CD4-positive, alpha-beta T cell treated with Interferon alpha-2 for 1 hour (primary cell): Measurements from ENCODE around the gene AP3B1.
"Not testable (repeated sequence)": the region's sequence is repeated elsewhere in the genome, so short reads cannot be mapped to it uniquely, and the experiment has no call there.

ENCODE experiments used
- DNase-seq, 2 donors: peaks; one replicate each; pipeline ENCODE4 v3.0.0-alpha.2; 2020 to 2022

AP3B1 gene

DNA sequence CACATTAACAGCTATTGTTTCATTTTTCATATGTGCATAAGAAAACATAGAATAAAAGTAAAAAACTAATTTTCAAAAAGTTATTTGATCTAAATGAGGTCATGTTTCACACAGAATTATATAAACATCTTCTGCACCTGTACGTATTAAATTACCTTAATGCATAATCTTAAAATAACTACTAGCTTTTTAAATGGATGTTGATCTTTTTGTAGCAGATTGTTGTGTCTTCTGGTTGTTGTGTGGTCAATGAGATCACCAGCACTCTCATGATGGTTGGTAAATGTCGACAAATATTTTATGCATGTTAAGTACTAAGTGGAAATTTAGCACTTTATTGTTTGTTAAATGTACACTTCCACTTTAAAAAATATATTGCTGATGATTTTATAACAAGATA lies 162.0 kb downstream of the AP3B1 start:
- DNase-seq: no peak

DNA sequence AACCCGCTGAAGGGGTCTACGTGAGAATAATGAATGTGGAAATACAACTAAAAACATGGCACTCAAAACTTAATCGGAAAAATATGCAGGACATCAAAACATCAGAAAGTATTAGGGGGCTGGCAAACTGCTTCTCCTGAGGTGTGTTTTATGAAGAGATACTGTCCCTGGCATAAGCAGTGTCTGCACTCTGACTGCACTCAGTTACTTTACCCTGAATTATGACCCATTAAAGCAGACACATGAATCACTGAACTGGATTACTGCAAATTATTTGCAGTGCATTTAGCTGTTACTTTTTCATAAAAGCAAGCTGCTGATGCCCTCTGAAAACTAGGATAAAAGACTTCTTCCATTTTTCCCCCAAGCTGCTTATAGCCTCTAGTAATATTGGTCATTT lies 164.9 kb downstream of the AP3B1 start:
- DNase-seq: no peak

DNA sequence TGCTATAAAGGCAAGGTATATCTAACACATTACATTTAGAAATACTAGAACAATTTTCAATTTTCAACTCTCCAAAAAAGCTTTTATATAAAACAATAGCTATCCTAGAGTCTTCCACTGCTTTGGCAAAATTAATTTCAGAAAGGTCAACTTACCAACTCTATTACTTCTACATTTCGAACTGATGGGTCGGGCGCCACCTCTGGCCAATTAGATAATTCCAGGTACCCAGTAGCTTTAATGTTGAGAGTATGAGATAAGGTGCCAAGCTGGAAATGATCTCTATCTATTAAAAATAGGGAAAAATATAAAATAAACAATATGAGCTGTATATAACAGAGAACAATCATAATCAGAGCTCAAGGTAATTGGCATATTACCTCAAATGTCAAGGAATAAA lies 166.6 kb downstream of the AP3B1 start:
- no peak for DNase-seq

DNA sequence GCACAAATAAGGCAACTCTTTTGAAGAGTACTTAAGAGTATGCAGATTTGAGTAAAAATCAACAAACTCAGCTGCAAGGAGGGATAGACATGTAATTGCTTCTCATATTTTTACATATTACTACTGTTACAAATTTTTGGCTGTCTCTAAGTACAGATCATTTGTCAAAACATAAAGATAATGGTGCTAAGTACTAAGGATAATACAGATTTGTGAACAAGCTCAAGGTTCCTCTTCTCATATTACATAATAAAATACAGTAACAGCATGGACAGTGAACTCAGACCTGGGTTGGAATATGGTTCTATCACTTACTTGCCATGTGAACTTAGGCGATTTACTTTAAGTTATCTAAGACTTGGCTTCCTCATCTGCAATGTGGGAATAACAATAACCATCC lies 168.0 kb downstream of the AP3B1 start:
- DNase-seq: no peak

DNA sequence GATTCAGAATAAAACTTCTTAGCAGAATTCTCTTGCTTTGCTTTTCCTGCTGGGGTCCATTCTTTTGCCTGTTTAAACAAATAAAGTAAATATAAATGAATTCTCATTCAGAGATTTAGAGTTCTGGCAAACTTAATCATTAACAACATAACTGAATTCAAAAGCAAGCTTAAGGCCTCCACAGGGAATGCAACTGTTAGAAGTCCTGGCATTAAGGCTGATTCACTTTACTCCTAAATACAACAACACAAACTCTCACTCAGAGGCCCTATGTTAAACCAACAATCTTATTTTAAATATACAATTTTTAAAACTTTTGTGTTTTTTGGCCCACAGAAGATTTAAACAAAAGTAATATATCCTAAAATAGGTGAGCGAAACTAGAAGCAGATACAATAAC lies 178.3 kb downstream of the AP3B1 start:
- no peak for DNase-seq

DNA sequence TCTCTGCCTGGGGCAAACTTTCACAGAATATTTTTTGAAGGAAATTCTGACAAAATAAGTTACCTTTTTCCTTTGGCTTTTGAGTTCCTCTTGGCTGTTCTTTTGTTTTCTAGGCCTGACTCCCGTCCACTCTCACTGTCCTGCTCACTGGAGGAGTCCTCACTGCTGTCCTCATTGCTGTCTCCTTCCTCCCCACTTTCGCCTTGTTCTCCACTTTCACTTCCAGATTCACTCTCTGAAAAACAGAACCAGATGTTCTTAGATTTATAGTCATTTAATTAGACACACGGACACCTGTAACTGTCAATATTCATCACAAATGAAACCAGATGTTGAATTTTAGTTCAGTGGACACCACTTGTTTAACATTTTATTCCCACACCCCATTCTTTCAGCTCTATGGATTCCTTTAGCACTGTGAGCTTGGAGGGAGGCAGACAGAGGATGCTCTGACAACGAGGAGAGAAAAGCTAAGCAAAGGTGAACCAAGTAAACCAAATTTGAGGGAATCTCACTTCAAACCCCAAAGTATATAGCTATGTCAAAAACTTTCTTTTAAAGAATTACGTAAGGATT lies 180.7 kb downstream of the AP3B1 start:
- DNase-seq: peak in 1 of 2 donors; percentile 4

DNA sequence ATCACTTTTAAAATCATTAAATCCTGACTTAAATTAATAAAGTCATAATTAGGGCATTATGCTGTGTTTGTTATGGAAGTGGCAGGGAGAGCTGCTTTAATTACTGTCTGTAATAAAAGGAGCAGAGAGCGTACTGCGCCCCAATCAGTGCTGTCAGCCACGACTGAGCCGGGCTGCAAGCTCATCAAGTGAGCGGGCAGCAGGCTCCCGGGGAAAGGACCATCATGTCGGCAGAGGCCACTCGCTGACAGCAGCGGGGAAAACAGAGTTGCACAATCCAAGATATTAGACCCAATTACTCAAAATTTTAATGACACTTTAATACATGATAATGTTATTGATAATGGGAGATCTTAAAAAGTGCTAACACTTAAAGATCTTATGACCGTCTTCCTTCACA lies 181.6 kb downstream of the AP3B1 start:
- no peak for DNase-seq

DNA sequence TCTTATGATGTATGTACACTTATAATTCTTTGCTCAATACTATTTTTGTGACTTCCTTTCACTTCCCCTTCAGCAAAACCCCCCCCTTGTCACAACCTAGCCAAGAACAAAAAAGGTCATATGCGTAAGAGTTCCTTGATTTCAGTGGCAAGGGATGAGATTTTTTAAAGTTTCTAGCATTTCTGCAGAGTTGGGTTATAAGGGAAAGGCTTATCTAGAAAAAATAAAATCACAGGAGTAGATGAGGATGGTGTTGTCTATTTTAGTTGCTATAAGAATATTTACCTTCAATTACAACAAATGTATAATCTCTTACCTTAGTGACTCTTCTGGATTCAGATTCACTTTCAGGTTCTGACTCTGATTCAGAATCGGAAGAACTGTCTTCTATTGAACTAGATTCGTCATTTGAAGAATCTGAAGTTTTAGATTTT lies 184.6 kb downstream of the AP3B1 start:
- DNase-seq: no peak

DNA sequence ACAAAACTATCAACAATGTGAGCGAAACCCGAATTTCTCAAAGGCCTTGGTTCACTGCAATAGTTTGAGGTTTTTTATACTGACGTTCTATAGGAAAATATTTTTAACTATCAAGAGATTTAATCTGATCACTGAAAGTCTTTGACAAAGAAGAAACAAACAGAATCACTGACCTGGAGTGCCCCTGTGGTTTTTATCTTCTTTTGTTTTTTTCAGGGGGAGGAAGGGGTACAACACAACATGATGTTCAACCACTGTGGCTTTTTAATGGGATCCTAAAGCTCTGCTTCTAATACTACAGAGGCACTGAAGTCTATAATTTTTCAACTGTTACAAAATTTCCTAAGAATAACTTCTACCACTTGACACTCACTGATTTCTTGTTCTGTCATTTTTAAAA lies 185.9 kb downstream of the AP3B1 start:
- no peak for DNase-seq

DNA sequence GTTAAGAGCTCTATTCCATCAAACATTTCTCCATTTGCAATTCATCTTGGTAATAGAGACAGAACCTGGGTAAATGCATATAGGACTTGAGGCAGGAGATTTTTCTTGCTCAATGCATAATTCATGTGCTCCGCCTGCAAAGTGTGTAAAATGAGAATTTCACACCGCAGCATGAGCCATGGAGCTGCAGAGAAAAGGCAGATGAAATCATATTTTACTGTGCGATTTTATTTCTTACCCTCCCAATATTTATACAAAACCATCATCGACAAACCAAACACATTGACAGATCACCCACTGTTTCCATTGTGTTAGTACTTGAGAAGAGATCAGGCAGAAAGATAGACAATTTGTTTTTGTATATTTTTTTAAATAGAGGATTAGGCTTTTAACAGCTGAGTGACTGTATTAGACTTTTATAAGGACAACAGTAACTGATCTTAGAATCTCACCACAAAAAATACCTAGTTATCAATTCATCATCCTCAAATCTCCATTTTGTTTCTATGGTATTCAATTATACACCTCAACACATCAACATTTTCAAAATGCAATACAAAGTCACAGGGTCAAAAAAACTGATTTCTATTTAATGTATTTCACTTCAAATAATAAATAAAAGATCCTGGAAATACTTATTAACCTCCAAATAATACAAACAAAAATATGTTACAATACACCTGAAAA lies 191.1 kb downstream of the AP3B1 start:
- DNase-seq: no peak

DNA sequence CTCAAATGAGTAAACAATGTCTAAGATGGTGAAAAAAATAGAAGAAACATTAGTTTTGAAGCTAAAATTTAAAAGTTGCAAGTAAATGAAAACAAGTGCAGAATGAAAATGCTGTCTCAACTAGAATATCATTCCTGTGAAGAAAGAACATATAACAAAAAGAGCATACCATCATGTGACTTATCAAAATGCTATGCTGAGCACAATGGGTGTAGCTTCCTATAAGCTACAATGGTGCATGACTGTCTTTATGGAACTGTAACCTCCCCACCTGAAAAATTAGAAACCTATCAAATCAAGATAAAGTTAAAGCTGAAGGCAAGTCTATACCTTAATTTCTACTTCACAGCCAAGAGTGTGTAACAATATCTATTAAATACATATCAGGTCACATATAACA lies 192.0 kb downstream of the AP3B1 start:
- DNase-seq: no peak

DNA sequence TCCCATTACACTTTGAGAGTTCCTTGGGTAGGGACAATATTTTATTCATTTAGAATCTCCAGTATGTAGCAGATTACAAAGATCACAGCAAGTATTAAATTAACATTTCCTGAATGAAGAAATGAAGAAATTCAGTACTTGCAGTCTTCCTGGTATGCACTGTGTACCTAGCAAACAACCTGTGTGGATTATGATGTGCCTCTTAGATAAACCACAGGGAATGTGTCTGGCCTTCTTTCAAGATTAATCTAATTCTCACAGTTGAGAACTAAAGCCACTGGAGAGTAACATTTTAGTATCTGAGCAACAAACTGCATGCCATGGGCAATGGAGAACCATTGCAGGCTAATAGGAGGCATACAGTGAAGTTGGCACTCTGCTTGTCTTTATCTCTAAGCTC lies 199.4 kb downstream of the AP3B1 start:
- no peak for DNase-seq

DNA sequence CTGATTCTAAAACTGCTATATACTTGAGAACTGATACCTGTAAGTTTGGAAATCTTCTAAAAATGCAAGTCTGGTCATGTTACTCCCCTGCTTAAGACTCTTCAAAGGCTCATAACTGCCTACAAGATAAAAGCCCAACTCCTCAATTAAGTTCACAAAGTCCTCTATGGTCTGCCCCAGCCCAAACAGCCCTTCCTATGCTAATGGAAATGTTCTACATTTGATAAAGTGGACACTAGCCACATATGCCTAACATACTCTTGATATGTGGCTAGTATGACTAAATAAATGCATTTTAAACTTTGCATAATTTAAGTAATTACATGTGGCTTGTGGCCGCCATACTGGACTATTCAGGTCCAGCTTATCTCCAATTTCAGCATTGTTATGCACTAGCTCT lies 204.5 kb downstream of the AP3B1 start:
- DNase-seq: no peak

DNA sequence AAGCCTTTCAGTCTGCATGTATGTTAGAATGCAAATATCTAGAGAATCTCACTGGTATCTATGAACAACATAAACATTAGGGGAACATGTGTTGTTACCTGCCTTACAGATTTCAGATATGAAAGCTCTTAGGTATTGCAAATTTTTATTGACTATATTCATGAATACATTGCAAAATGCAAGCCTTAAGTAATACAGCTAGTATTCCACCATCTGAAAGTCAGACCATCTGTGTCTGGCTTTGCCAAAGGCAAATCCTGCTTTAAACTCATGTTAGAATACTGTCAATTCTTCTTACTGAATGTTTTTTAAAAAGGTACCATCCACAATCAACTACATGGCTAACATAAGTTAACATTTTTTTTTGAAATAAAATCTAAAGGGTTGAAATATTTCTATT lies 215.6 kb downstream of the AP3B1 start:
- DNase-seq: no peak

DNA sequence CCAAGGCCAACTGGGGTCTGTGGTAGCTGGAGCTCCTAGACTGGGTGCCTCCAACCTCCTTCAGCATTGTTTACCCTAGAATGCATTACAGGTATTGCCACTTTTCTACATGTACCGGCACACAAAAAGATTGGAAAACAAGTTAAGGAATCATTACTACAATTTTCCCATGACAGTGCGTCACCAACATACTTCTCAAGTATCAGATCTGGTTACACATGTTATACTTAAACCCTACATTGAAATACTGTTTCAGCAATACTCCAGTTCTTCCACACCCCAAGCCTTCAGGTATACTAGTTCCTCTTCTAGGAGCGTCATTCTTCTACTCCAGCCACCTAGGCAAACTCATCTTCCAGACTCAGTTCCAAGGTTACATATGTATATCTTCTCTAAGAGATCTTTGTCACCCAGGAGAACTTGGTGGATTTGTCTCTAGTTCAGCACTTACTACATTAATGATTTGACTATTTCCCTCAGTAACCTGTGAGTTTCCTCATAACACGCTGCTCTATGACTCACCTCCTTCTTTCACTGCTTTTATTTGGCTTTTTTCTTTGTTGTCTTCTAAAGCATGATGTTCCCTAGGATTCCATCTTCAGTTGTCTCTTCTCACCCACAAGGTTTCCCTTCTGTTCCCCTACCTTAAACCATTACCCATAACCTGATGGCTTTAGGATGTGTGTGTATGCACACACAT lies 217.0 kb downstream of the AP3B1 start:
- no peak for DNase-seq

DNA sequence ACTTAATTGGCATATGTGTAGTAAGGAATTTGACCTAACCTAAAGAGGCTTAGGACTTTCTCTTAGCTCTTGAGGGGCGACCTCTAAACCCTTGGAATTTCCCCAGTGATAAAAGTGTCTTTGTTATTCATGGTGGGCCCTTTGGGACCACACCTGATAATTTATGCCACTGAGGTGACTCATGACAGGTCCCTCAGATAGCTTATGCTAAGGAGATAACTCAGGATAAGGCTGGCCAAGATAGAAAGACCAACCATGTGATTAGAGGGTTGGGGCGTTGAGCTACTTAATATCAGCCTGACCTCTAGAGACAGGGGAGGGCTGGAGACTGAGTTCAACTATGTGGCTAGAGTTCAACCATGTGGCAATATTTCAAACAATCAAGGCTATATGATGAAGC lies 218.1 kb downstream of the AP3B1 start:
- DNase-seq: no peak

DNA sequence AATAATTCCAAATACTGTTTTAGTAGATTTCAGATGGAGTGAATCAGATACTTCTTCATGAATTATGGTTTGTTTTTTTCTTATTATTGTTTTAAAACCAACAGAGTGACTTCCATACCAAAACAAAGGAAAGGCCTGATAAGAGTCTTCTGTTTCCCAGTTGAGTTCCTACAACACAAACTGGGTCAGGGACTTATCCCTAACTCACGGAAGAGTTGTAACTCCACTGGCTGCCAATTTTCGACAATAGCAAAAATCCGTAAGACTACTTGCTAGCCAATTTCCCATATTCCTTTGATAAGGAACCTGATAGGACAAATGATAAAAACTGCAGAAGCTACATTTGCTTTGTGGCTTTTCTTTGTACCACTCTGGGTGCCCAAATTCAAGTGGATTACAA lies 219.2 kb downstream of the AP3B1 start:
- DNase-seq: no peak

DNA sequence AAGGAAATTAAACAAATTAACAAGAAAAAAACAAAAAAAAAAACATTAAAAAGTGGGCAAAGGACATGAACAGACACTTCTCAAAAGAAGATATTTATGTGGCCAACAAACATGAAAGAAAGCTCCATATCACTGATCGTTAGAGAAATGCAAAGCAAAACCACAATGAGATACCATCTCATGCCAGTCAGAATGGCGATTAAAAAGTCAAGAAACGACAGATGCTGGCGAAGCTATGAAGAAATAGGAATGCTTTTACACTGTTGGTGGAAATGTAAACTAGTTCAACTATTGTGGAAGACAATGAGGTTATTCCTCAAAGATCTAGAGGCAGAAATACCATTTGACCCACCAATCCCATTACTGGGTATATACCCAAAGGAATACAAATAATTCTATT lies 223.8 kb downstream of the AP3B1 start:
- not testable (repeated sequence) for DNase-seq

DNA sequence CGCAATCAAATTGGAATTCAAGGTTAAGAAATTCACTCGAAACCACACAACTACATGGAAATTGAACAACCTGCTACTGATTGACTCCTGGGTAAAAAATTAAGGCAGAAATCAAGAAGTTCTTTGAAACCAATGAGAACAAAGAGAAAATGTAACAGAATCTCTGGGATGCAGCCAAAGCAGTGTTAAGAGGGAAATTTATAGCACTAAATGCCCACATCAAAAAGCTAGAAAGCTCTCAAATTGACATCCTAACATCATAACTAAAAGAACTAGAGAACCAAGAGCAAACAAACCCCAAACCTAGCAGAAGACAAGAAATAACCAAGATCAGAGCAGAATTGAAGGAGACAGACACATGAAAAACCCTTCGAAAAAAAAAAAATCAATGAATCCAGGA lies 226.9 kb downstream of the AP3B1 start:
- DNase-seq: not testable (repeated sequence)

DNA sequence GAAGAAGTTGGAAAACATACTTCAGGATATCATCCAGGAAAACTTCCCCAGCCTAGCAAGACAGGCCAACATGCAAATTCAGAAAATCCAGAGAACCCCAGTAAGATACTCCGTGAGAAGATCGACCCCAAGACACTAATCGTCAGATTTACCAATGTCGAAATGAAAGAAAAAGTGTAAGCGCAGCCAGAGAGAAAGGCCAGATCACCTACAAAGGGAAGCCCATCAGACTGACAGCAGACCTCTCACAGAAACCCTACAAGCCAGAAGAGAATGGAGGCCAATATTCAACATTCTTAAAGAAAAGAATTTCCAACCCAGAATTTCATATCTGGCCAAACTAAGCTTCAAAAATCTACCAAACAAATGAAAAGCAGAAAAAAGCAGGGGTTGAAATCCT lies 227.8 kb downstream of the AP3B1 start:
- DNase-seq: not testable (repeated sequence)

DNA sequence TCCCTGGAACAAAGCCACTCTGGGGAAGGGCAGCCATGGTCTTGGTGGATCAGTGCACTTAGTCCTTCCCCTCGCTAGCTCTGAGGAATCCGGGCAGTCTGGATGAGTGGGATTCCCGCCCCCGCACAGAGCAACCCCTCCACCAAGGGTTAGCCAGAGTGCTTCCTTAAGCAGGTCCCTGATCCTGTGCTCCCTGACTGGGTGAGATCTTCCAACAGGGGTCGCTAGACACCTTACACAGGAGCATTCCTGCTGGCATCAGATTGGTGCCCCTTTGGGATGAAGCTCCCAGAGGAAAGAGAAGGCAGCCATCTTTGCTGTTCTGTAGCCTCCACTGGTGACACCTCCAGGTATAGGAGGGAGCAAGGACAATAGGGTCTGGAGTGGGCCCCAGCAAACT lies 228.8 kb downstream of the AP3B1 start:
- DNase-seq: no peak

DNA sequence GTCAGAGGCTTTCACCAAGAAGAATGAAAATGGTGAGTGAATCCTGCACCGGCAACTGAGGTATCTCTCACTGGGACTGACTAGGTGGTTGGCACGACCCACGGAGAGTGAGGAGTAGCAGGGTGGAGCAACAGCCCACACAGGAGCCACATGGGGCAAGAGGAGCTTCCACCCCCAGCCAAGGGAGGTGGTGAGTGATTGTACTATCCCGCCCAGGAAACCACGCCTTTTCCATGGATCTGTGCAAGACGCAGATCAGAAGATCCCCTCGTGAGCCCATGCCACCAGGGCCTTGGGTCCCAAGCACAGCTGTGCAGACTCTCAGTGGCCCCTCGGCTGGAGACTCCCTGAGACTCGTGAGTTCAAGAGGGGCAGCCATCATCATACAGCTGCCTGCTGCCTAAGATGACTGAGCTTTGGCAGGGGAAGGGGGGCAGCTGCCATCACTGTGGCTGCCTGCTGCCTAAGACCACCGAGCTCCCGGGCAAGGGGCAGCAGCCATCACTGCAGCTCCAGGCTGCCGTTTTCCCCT lies 229.5 kb downstream of the AP3B1 start:
- no peak for DNase-seq

DNA sequence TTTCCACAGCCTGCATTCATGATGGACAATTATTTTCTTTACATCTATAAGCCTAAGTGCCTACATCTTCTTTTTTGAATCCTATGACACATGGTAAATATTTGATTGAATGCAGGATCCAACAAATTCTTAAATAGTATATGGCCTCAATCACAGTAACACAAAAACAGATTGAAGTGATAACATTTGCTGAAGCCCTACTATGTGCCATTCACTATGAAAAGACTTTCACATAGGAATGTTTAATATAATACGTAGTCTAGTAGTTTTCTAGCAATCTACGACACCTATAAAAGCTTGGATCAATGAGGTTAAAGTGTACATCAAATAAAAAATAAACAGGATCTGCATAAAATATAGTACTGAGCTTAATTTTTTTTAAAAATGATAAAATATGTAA lies 231.0 kb downstream of the AP3B1 start:
- DNase-seq: no peak

DNA sequence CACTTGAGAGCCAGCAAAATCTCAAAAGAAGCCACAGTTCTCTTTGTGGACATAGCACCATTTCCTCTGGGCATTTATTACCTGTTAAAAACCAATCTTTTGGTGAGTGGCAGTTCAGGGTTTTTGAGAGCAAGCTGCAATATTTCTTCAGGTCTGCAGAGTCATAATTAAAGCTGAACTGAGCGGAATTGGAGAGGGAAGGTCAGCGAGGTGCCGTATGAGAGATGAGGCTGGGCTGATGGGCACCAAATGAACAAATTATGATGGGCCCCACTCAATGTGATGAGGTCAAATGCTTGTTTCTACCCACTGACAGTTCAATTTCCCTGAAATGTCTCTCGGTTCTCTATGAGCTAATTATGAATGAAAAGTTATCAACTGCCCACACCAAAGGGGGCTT lies 231.9 kb downstream of the AP3B1 start:
- DNase-seq: no peak
